ENCODE data around the gene KCNAB2.
"Not testable (repeated sequence)": the region's sequence is repeated elsewhere in the genome, so short reads cannot be mapped to it uniquely, and the experiment has no call there.

KCNAB2 gene

DNA sequence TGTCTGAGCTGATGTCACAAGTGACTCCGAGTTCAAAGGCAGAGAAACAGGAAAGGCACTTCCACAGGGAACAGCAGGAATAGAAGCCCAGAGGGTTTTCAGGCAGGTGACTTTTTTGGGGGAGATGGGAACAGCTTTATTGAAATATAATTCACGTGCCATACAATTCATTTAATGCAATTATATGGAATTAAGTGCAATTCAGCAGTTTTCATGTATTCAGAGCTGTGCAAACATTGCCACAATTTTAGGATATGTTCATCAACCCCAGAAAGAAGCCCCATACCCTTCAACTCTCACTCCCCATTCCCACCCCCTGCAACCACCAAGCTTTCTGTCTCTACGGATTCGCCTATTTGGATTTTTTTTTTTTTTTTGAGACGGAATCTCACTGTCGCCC is 17.0 kb downstream of the KCNAB2 start:
- Mint-ChIP-seq H3K36me3 (ENCODE audit: low read depth) (no peaks in the 10 kb centered on the region), H3K27me3 (ENCODE audit: low read depth) (peaks cover 27% of the 10 kb centered on the region), H3K27ac (no peak overlapping the region), H3K4me1 (peaks cover 5% of the 10 kb centered on the region), H3K4me3 (no peak overlapping the region), H3K9me3 (no peaks in the 10 kb centered on the region)
- no peak for TF ChIP-seq CTCF (IDR thresholded peaks at IDR 0.05; ENCODE audit: unreplicated experiment in 3 of 3)

- H3K36me3 Mint-ChIP-seq (ENCODE audit: low read depth); H3K4me3 Mint-ChIP-seq; H3K4me1 Mint-ChIP-seq; H3K9me3 Mint-ChIP-seq; H3K27ac Mint-ChIP-seq: not testable (repeated sequence)
- peaks cover 21% of the 10 kb centered on the region for H3K27me3 Mint-ChIP-seq (ENCODE audit: low read depth)
Measured at GRCh38 chr1:6063532-6064053, 17.9 kb downstream of the KCNAB2 start.

- H3K4me1 Mint-ChIP-seq: peaks cover 5% of the 10 kb centered on the region
- H3K36me3 Mint-ChIP-seq (ENCODE audit: low read depth): no peaks in the 10 kb centered on the region
- no peak for TF ChIP-seq CTCF (IDR thresholded peaks at IDR 0.05; ENCODE audit: unreplicated experiment in 3 of 3)
Measured at GRCh38 chr1:6065093-6065858, 19.6 kb downstream of the KCNAB2 start.

GRCh38 chr1:6066680-6067079 is 21.0 kb downstream of the KCNAB2 start:
- TF ChIP-seq CTCF (IDR thresholded peaks at IDR 0.05; ENCODE audit: unreplicated experiment in 3 of 3): no peak
- no peak overlapping the region for H3K4me3 Mint-ChIP-seq
- no peak overlapping the region for H3K27ac Mint-ChIP-seq
- peaks cover 23% of the 10 kb centered on the region for H3K27me3 Mint-ChIP-seq (ENCODE audit: low read depth)
- peaks cover 5% of the 10 kb centered on the region for H3K4me1 Mint-ChIP-seq
- H3K9me3 Mint-ChIP-seq: no peaks in the 10 kb centered on the region
- no peaks in the 10 kb centered on the region for H3K36me3 Mint-ChIP-seq (ENCODE audit: low read depth)

More at GRCh38 chr1:6065093-6065858, 19.6 kb downstream of the KCNAB2 start:
- Mint-ChIP-seq H3K27ac (no peak overlapping the region), H3K9me3 (no peaks in the 10 kb centered on the region), H3K4me3 (no peak overlapping the region), H3K27me3 (ENCODE audit: low read depth) (peaks cover 24% of the 10 kb centered on the region)

DNA sequence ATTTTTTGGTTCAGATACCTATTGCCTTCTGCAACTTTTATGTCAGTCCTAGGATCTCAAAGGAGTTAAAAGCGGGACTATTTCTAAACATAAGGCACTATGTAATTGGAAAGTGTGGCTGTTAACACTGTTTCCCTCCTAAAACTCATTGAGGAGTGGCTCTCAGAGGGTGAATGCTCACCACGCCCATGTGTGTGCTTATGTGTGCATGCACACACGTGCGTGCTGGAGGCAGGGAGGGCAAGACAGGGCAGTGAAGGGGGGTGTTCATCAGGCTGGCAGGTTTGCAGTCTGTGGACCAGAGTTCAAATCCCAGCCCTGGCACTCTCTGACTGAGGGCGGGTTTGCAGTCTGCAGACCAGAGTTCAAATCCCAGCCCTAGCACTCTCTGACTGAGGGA is 22.4 kb downstream of the KCNAB2 start:
- H3K4me3 Mint-ChIP-seq: no peak overlapping the region
- H3K4me1 Mint-ChIP-seq: peaks cover 5% of the 10 kb centered on the region
- H3K36me3 Mint-ChIP-seq (ENCODE audit: low read depth): no peaks in the 10 kb centered on the region
- TF ChIP-seq CTCF (IDR thresholded peaks at IDR 0.05; ENCODE audit: unreplicated experiment in 3 of 3): no peak
- no peaks in the 10 kb centered on the region for H3K9me3 Mint-ChIP-seq
- H3K27me3 Mint-ChIP-seq (ENCODE audit: low read depth): peaks cover 23% of the 10 kb centered on the region
- no peak overlapping the region for H3K27ac Mint-ChIP-seq

DNA sequence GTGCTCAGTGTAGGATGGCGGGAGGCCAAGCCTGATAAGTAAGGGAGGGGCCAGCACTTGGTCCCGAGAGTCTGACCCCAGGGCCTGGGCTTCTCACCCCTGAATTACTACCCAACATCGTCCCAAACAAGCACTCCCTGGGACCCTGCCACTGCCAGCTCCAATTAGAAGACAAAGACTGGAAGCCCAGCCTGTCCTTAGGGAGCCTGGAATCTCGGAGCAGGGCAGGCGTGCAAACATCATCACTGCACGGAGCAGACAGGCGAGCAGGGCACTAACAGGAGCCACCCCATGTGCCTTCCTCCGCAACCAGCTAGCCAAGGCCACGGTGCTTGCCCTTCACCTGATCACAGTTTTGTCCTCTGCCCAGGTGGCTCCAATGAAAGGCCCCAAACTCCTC is 23.2 kb downstream of the KCNAB2 start:
- Mint-ChIP-seq H3K4me1 (peaks cover 1% of the 10 kb centered on the region), H3K36me3 (ENCODE audit: low read depth) (no peaks in the 10 kb centered on the region), H3K4me3 (no peak overlapping the region), H3K27me3 (ENCODE audit: low read depth) (peaks cover 26% of the 10 kb centered on the region), H3K27ac (no peak overlapping the region), H3K9me3 (no peaks in the 10 kb centered on the region)
- TF ChIP-seq CTCF (IDR thresholded peaks at IDR 0.05; ENCODE audit: unreplicated experiment in 3 of 3): no peak

Data from nephron (organoid).